Stomach (tissue), 9 donors: ENCODE measurements around the gene SLC22A14. TPM values are rescaled to one million over a fixed set of nuclear protein-coding genes. Genes with fewer than 3 reads are reported as not detected.

Experiments
- DNase-seq, 2 donors: peaks; one replicate each; pipeline versions ENCODE4 v3.0.0 to v3.0.0-alpha.2; 2013 to 2019
- H3K27ac ChIP-seq, 5 donors: fragments of 200-600 bp in 4 of 5; sonication (generic) in 4 of 5; one replicate each; pipeline ENCODE4 v1.5.1; 2013 to 2019; ENCODE audit warnings: mild to moderate bottlenecking in 1 of 5, moderate library complexity in 1 of 5
- H3K27me3 ChIP-seq, 3 donors: fragments of 200-600 bp; sonication (generic); one replicate each; pipeline ENCODE4 v1.5.1; 2017 to 2019; ENCODE audit warnings: mixed run types in 1 of 3
- H3K36me3 ChIP-seq, 4 donors: fragments of 200-600 bp; sonication (generic); 1 replicate in 3 of 4; 2 replicates in 1 of 4; pipeline ENCODE4 v1.5.1; 2016 to 2019
- H3K4me1 ChIP-seq, 4 donors: fragments of 200-600 bp; sonication (generic); one replicate each; pipeline ENCODE4 v1.5.1; 2016 to 2019
- H3K4me3 ChIP-seq, 4 donors: fragments of 200-600 bp; sonication (generic) in 3 of 4; one replicate each; pipeline ENCODE4 v1.5.1; 2016 to 2019; ENCODE audit warnings: mild to moderate bottlenecking in 1 of 4
- H3K9me3 ChIP-seq, 4 donors: fragments of 200-600 bp; sonication (generic); one replicate each; pipeline ENCODE4 v1.5.1; 2016 to 2019
- EP300 ChIP-seq: sonication (generic); formaldehyde crosslinking; IDR thresholded peaks from one replicate; pipeline ENCODE4 v1.6.1; 2017; ENCODE audit warnings: antibody characterized with exemption
- POLR2A ChIP-seq, 4 donors: fragments of 450-650 bp; IDR thresholded peaks; one replicate each; pipeline ENCODE4 v1.6.1; 2016; ENCODE audit warnings: antibody characterized with exemption in 4 of 4, control low read depth in 2 of 4, mild to moderate bottlenecking in 1 of 4, moderate library complexity in 1 of 4
- POLR2AphosphoS5 ChIP-seq, 3 donors: sonication (generic); formaldehyde crosslinking; IDR thresholded peaks; one replicate each; pipeline ENCODE4 v1.6.1; 2016; ENCODE audit warnings: antibody characterized with exemption in 3 of 3
- WGBS, 5 donors: extraction: QIAGEN DNeasy Blood & Tissue Kit in 3 of 5; methylation state at CpG; one replicate each; pipeline versions ENCODE4 v1.1.5 to v1.1.7; 2013 to 2018; 5-methylcytosine and 5-hydroxymethylcytosine counted together
- intact Hi-C: fragments of 100-400 bp; cut with DNase I; formaldehyde crosslinking; loops from one replicate; pipeline ENCODE4 v1.15.1; 2023; ENCODE audit warnings: low total_unique reads
- polyA plus RNA-seq, 3 donors: library from polyadenylated mRNA; stranded (reverse); fragments of 200-250 nt; gene quantifications; one replicate each; pipeline ENCODE4 v1.2.3, GENCODE V29; 2013
- total RNA-seq, 5 donors: library from RNA; depleted of rRNA; stranded (reverse); fragments of >200 nt; gene quantifications; one replicate each; pipeline versions ENCODE4 v1.1.0 to v1.2.3, GENCODE V29; 2014 to 2016
- TF ChIP-seq, protein P1 (sequence below), 7 experiments: fragments of 450-650 bp in 4 of 7; fragments of 200-600 bp in 3 of 7; sonication (generic) in 3 of 7; IDR thresholded peaks; one replicate each; pipeline ENCODE4 v1.5.1; 2016 to 2019; ENCODE audit warnings: antibody characterized with exemption in 7 of 7, control low read depth in 2 of 7, mild to moderate bottlenecking in 1 of 7
- donor health status: healthy with polysubstance abuse.
- donor health status: Bipolar disorder and iron deficiency.
- donor health status: healthy.

Gene SLC22A14
- total and polyA plus RNA-seq, 8 donors, result 0.08 to 0.31 TPM; not detected in 6

GRCh38 chr3:38297947-38298711, 16.0 kb downstream of the SLC22A14 start:
- no peaks in the 10 kb centered on the region for H3K27me3 ChIP-seq
- no peak for DNase-seq
- no peak overlapping the region for H3K27ac ChIP-seq
- TF ChIP-seq, protein P1, sequence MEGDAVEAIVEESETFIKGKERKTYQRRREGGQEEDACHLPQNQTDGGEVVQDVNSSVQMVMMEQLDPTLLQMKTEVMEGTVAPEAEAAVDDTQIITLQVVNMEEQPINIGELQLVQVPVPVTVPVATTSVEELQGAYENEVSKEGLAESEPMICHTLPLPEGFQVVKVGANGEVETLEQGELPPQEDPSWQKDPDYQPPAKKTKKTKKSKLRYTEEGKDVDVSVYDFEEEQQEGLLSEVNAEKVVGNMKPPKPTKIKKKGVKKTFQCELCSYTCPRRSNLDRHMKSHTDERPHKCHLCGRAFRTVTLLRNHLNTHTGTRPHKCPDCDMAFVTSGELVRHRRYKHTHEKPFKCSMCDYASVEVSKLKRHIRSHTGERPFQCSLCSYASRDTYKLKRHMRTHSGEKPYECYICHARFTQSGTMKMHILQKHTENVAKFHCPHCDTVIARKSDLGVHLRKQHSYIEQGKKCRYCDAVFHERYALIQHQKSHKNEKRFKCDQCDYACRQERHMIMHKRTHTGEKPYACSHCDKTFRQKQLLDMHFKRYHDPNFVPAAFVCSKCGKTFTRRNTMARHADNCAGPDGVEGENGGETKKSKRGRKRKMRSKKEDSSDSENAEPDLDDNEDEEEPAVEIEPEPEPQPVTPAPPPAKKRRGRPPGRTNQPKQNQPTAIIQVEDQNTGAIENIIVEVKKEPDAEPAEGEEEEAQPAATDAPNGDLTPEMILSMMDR (IDR thresholded peaks at IDR 0.05), result peak in 1 of 7 experiments; percentile 12
- TF ChIP-seq POLR2A (IDR thresholded peaks at IDR 0.05), result no peak
- no peaks in the 10 kb centered on the region for H3K4me1 ChIP-seq
- no peaks in the 10 kb centered on the region for H3K9me3 ChIP-seq
- no peaks in the 10 kb centered on the region for H3K36me3 ChIP-seq
- H3K4me3 ChIP-seq, result no peak overlapping the region
- intact Hi-C loops, result no loop called here
- WGBS, 5 donors, result 81 to 89% (median 85%) methylated on average over 5 of the region's 5 CpGs

- Histone ChIP-seq H3K27me3 (no peaks in the 10 kb centered on the region), H3K9me3 (no peaks in the 10 kb centered on the region), H3K4me3 (no peak overlapping the region), H3K4me1 (no peaks in the 10 kb centered on the region), H3K36me3 (no peaks in the 10 kb centered on the region), H3K27ac (no peak overlapping the region)
- TF ChIP-seq EP300, result no peak
- TF ChIP-seq POLR2AphosphoS5 (IDR thresholded peaks at IDR 0.05), result no peak
- TF ChIP-seq POLR2A (IDR thresholded peaks at IDR 0.05), result no peak
- TF ChIP-seq, protein P1 (IDR thresholded peaks at IDR 0.05), result no peak
- DNase-seq, result no peak
- 84 to 94% (median 91%) methylated on average over 3 to 5 of the region's 5 CpGs for WGBS, 5 donors
- intact Hi-C loops, result no loop called here
These were observed 24.8 kb downstream of the SLC22A14 start for GRCh38 chr3:38306941-38307340.

DNA sequence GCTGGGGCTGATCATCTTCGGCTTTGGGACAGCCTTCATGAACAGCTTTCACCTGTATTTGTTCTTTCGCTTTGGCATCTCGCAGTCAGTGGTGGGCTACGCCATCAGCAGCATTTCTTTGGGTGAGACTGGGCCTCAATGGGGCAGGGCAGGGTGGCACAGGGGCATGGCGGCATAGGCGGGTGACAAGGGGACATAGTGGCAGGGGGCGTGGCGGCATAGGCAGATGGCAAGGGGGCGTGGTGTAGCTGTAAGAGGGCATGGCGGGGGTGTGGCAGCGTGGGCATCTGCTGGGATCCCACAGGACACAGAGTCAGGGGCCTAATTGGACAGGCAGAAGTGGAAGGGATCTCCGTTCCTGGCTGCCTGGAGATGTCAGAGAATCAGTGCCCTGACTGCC, 25.5 kb downstream of the SLC22A14 start:
- no peak overlapping the region for H3K4me3 ChIP-seq
- H3K4me1 ChIP-seq, result no peaks in the 10 kb centered on the region
- no peaks in the 10 kb centered on the region for H3K36me3 ChIP-seq
- DNase-seq, result no peak
- no peak overlapping the region for H3K27ac ChIP-seq
- 88 to 94% (median 90%) methylated on average over 7 to 12 of the region's 12 CpGs for WGBS, 5 donors
- intact Hi-C loops, result no loop called here
- TF ChIP-seq, protein P1 (IDR thresholded peaks at IDR 0.05), result no peak
- no peak for TF ChIP-seq POLR2A (IDR thresholded peaks at IDR 0.05)
- TF ChIP-seq EP300, result no peak
- no peak for TF ChIP-seq POLR2AphosphoS5 (IDR thresholded peaks at IDR 0.05)
- H3K9me3 ChIP-seq, result no peaks in the 10 kb centered on the region
- H3K27me3 ChIP-seq, result no peaks in the 10 kb centered on the region

GRCh38 chr3:38308456-38308855, 26.4 kb downstream of the SLC22A14 start:
- intact Hi-C loops, result no loop called here
- no peak for TF ChIP-seq POLR2AphosphoS5 (IDR thresholded peaks at IDR 0.05)
- TF ChIP-seq POLR2A (IDR thresholded peaks at IDR 0.05), result no peak
- no peak for TF ChIP-seq EP300
- TF ChIP-seq, protein P1 (IDR thresholded peaks at IDR 0.05), result no peak
- Histone ChIP-seq H3K4me3 (no peak overlapping the region), H3K27me3 (no peaks in the 10 kb centered on the region), H3K27ac (no peak overlapping the region), H3K4me1 (no peaks in the 10 kb centered on the region), H3K36me3 (no peaks in the 10 kb centered on the region), H3K9me3 (no peaks in the 10 kb centered on the region)
- WGBS, 5 donors, result 81 to 90% (median 87%) methylated on average over 9 of the region's 9 CpGs
- DNase-seq, result no peak
